ENCODE results near the gene CDH15.

CDH15 gene

GRCh38 chr16:89160977-89161701 is 10.4 kb upstream of the CDH15 start:
- no peak for TF ChIP-seq ZBTB7A (IDR thresholded peaks at IDR 0.05; ENCODE audit: low read depth)
- TF ChIP-seq CREB1 (IDR thresholded peaks at IDR 0.05; ENCODE audit: low read depth): no peak
- no peak for TF ChIP-seq CEBPB (IDR thresholded peaks at IDR 0.05)
- TF ChIP-seq RAD21 (IDR thresholded peaks at IDR 0.05; ENCODE audit: low read depth): no peak
- TF ChIP-seq FOXM1 (IDR thresholded peaks at IDR 0.05; ENCODE audit: borderline replicate concordance, low read depth): no peak
- TF ChIP-seq YY1 (IDR thresholded peaks at IDR 0.05; ENCODE audit: low read depth): no peak
- no peak for TF ChIP-seq REST (IDR thresholded peaks at IDR 0.05; ENCODE audit: low read depth)
- TF ChIP-seq TCF12 (IDR thresholded peaks at IDR 0.05; ENCODE audit: low read depth): no peak

GRCh38 chr16:89161763-89162713 is 9.5 kb upstream of the CDH15 start:
- TF ChIP-seq EGR1 (IDR thresholded peaks at IDR 0.05) (no peak), REST (IDR thresholded peaks at IDR 0.05; ENCODE audit: low read depth) (no peak), TEAD4 (IDR thresholded peaks at IDR 0.05) (no peak), TCF12 (IDR thresholded peaks at IDR 0.05; ENCODE audit: low read depth) (no peak), CEBPB (IDR thresholded peaks at IDR 0.05) (no peak), USF1 (IDR thresholded peaks at IDR 0.05) (no peak), NFIC (IDR thresholded peaks at IDR 0.05) (no peak), YY1 (IDR thresholded peaks at IDR 0.05; ENCODE audit: low read depth) (no peak), EP300 (IDR thresholded peaks at IDR 0.05; ENCODE audit: borderline replicate concordance) (no peak)

DNA sequence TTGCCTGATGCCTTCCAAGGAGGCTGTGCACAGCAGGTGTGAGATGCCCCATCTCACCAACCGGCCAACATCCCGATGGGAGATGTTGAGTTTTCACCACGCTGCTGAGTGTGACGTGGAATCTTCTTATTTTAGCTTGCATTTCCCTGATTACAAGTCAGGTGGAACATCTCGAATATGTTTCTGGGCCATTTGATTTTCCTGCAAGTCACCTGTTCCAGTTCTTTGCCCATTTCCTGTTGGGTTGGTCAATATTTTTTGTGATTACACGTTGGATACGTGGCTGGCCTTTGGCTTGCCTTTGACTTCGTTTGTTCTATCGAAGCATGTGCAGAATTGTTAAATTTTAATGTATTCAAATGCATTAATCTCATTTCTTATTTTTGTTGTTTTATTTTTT is 8.3 kb upstream of the CDH15 start:
- TF ChIP-seq YY1 (IDR thresholded peaks at IDR 0.05; ENCODE audit: low read depth): no peak
- TF ChIP-seq, protein P1, sequence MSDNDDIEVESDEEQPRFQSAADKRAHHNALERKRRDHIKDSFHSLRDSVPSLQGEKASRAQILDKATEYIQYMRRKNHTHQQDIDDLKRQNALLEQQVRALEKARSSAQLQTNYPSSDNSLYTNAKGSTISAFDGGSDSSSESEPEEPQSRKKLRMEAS (IDR thresholded peaks at IDR 0.05): no peak
- TF ChIP-seq TAF1 (IDR thresholded peaks at IDR 0.05; ENCODE audit: low read depth): no peak
- no peak for TF ChIP-seq CREB1 (IDR thresholded peaks at IDR 0.05; ENCODE audit: low read depth)
- no peak for TF ChIP-seq REST (IDR thresholded peaks at IDR 0.05; ENCODE audit: low read depth)
- TF ChIP-seq TEAD4 (IDR thresholded peaks at IDR 0.05): no peak
- TF ChIP-seq NFIC (IDR thresholded peaks at IDR 0.05): no peak
- TF ChIP-seq TCF12 (IDR thresholded peaks at IDR 0.05; ENCODE audit: low read depth): no peak
- no peak for TF ChIP-seq USF1 (IDR thresholded peaks at IDR 0.05)
- TF ChIP-seq ZBTB7A (IDR thresholded peaks at IDR 0.05; ENCODE audit: low read depth): no peak
- TF ChIP-seq EP300 (IDR thresholded peaks at IDR 0.05; ENCODE audit: borderline replicate concordance): no peak
- no peak for TF ChIP-seq FOXM1 (IDR thresholded peaks at IDR 0.05; ENCODE audit: borderline replicate concordance, low read depth)
- no peak for TF ChIP-seq RAD21 (IDR thresholded peaks at IDR 0.05; ENCODE audit: low read depth)
- TF ChIP-seq EGR1 (IDR thresholded peaks at IDR 0.05): no peak
- no peak for TF ChIP-seq CEBPB (IDR thresholded peaks at IDR 0.05)

GRCh38 chr16:89164436-89164835 is 7.1 kb upstream of the CDH15 start:
- TF ChIP-seq CREB1 (IDR thresholded peaks at IDR 0.05; ENCODE audit: low read depth) (no peak), EGR1 (IDR thresholded peaks at IDR 0.05) (no peak), ZBTB7A (IDR thresholded peaks at IDR 0.05; ENCODE audit: low read depth) (no peak), CEBPB (IDR thresholded peaks at IDR 0.05) (no peak), USF1 (IDR thresholded peaks at IDR 0.05) (no peak), TCF12 (IDR thresholded peaks at IDR 0.05; ENCODE audit: low read depth) (no peak), YY1 (IDR thresholded peaks at IDR 0.05; ENCODE audit: low read depth) (no peak), EP300 (IDR thresholded peaks at IDR 0.05; ENCODE audit: borderline replicate concordance) (no peak), REST (IDR thresholded peaks at IDR 0.05; ENCODE audit: low read depth) (no peak), TAF1 (IDR thresholded peaks at IDR 0.05; ENCODE audit: low read depth) (no peak), NFIC (IDR thresholded peaks at IDR 0.05) (no peak), FOXM1 (IDR thresholded peaks at IDR 0.05; ENCODE audit: borderline replicate concordance, low read depth) (no peak)
